HCEC 1CT (cell line): ENCODE results near the gene DERL3.
"Not testable (repeated sequence)": the region's sequence is repeated elsewhere in the genome, so short reads cannot be mapped to it uniquely, and the experiment has no call there.

ENCODE experiments used
- DNase-seq: peaks from one replicate; pipeline ENCODE4 v3.0.0-alpha.2; 2017

The DERL3 gene

GRCh38 chr22:23838681-23839468 lies at the start of gene DERL3:
TSS of gene DERL3 (minus strand) at chr22:23839006. CDS start at chr22:23838987, 19 bp downstream.
- DNase-seq = no peak

- no peak for DNase-seq
Observed at GRCh38 chr22:23884140-23884539, 45.3 kb upstream of the DERL3 start.

GRCh38 chr22:23883658-23884057 lies 44.9 kb upstream of the DERL3 start:
- no peak for DNase-seq

- DNase-seq = no peak
Observed at GRCh38 chr22:23882370-23882769, 43.6 kb upstream of the DERL3 start.

- DNase-seq = no peak
Observed at GRCh38 chr22:23878219-23878618, 39.4 kb upstream of the DERL3 start.

GRCh38 chr22:23877566-23877965 lies 38.8 kb upstream of the DERL3 start:
- DNase-seq = no peak

GRCh38 chr22:23875801-23876200 lies 37.0 kb upstream of the DERL3 start:
- DNase-seq = no peak

GRCh38 chr22:23874871-23875270 lies 36.1 kb upstream of the DERL3 start:
- DNase-seq = no peak

GRCh38 chr22:23868580-23868979 lies 29.8 kb upstream of the DERL3 start:
- DNase-seq = no peak

- not testable (repeated sequence) for DNase-seq
Observed at GRCh38 chr22:23864499-23865154, 25.8 kb upstream of the DERL3 start.

- peak; percentile 50 for DNase-seq
Observed at GRCh38 chr22:23862103-23862502, 23.3 kb upstream of the DERL3 start.

- DNase-seq = not testable (repeated sequence)
Observed at GRCh38 chr22:23860187-23860586, 21.4 kb upstream of the DERL3 start.

- no peak for DNase-seq
Observed at GRCh38 chr22:23859201-23859600, 20.4 kb upstream of the DERL3 start.

GRCh38 chr22:23858484-23858815 lies 19.6 kb upstream of the DERL3 start:
- DNase-seq = no peak

GRCh38 chr22:23857606-23858483 lies 19.0 kb upstream of the DERL3 start, which contains the start of gene SLC2A11:
TSS of gene SLC2A11 (plus strand) at chr22:23857875. CDS start at chr22:23858000, 125 bp downstream.
- DNase-seq = peak; percentile 97

GRCh38 chr22:23856721-23857605 lies 18.2 kb upstream of the DERL3 start:
- peak; percentile 46 for DNase-seq

GRCh38 chr22:23850136-23850611 lies 11.4 kb upstream of the DERL3 start:
- no peak for DNase-seq

GRCh38 chr22:23849009-23850006 lies 10.5 kb upstream of the DERL3 start:
- peak; percentile 57 for DNase-seq

GRCh38 chr22:23847991-23848864 lies 9.4 kb upstream of the DERL3 start:
- DNase-seq = no peak
